Psoas muscle (tissue), 8 donors: ENCODE measurements around the gene CYP1A1. TPM values are rescaled to one million over a fixed set of nuclear protein-coding genes. Genes with fewer than 3 reads are reported as not detected.

Experiments used
- ATAC-seq, 4 donors: fragments of 200-7000 bp; cut with Tn5 transposase; one replicate each; pipeline ENCODE4 v1.9.1; 2020; ENCODE audit warnings: moderate library complexity in 3 of 4, mild to moderate bottlenecking in 2 of 4
- DNase-seq, 2 donors: peaks; one replicate each; pipeline ENCODE4 v3.0.0-alpha.2; 2020
- H3K27ac ChIP-seq: fragments of 200-600 bp; one replicate; pipeline ENCODE4 v1.8.0; 2022
- H3K27me3 ChIP-seq, 3 donors: fragments of 200-600 bp in 1 of 3; one replicate each; pipeline versions ENCODE4 v1.6.1 to v1.8.0; 2013 to 2022; ENCODE audit warnings: low read length in 2 of 3, mild to moderate bottlenecking in 2 of 3, moderate library complexity in 1 of 3; ENCODE audit not compliant: insufficient read depth in 3 of 3
- H3K36me3 ChIP-seq, 2 donors: fragments of 200-600 bp in 1 of 2; one replicate each; pipeline versions ENCODE4 v1.6.1 to v1.8.0; 2013 to 2022; ENCODE audit warnings: low read depth in 1 of 2, mild to moderate bottlenecking in 1 of 2, moderate library complexity in 1 of 2; ENCODE audit not compliant: insufficient read depth in 1 of 2
- H3K4me1 ChIP-seq: fragments of 200-600 bp; one replicate; pipeline ENCODE4 v1.8.0; 2022
- H3K4me3 ChIP-seq: fragments of 200-600 bp; one replicate; pipeline ENCODE4 v1.8.0; 2022; ENCODE audit warnings: mild to moderate bottlenecking
- H3K9me3 ChIP-seq: fragments of 200-600 bp; one replicate; pipeline ENCODE4 v1.8.0; 2022
- CTCF ChIP-seq: fragments of 200-600 bp; IDR thresholded peaks from one replicate; pipeline ENCODE4 v1.8.0; 2022; ENCODE audit warnings: antibody characterized with exemption
- WGBS, 3 donors: extraction: QIAGEN DNeasy Blood & Tissue Kit; methylation state at CpG; one replicate each; pipeline versions ENCODE4 v1.1.6 to v1.1.7; 2013; 5-methylcytosine and 5-hydroxymethylcytosine counted together
- intact Hi-C, 2 donors: fragments of 100-400 bp; cut with DNase I; formaldehyde crosslinking; loops; one replicate each; pipeline versions ENCODE4 v1.11.0 to v1.14.2; 2022
- long read RNA-seq, 2 donors: library from polyadenylated mRNA; unstranded; transcript quantifications; one replicate each; pipeline ENCODE4 v2.0.0, GENCODE V29; 2021
- polyA plus RNA-seq, 3 donors: library from polyadenylated mRNA; stranded (reverse); fragments of 200-250 nt; gene quantifications; one replicate each; pipeline ENCODE4 v1.2.3, GENCODE V29; 2013
- total RNA-seq, 4 donors: library from RNA; stranded (reverse); fragmentation: NEBNext Ultra II Directional in 2 of 4; extraction: Animal tissue kit (Norgen Biotek cat#: 25700) in 2 of 4; gene quantifications; one replicate each; pipeline versions ENCODE4 v1.2.1 to v1.2.4, GENCODE V29; 2021 to 2023
- donor health status: healthy with polysubstance abuse.
- donor health status: DM: no; HTN: no; CAD: no; lungs with moderate emphysema.
- donor health status: Bipolar disorder and iron deficiency.
- donor health status: healthy.
- donor health status: DM: yes; HTN: yes; CAD: no.
- donor health status: DM: no; HTN: no; CAD: no.
- donor health status: DM: no; HTN: no; CAD: no.
- donor health status: DM: yes; HTN: yes; CAD: no.

The CYP1A1 gene
- 1 to 10 TPM in 1 of 4 donors, under 1 TPM in 1, not detected in 2; 0.11 to 2.4 TPM for total RNA-seq
- polyA plus RNA-seq, result 1 to 10 TPM in 1 of 3 donors, under 1 TPM in 2; 0.14 to 3.0 (median 0.61) TPM
- long read RNA-seq, donor 1, result 0 reads
- long read RNA-seq, donor 2, result 0 reads

GRCh38 chr15:74725225-74725774 lies at the start of gene CYP1A1:
CYP1A1 (minus strand) TSS chr15:74725528; CDS start chr15:74723097, 2,431 bp downstream.
- intact Hi-C loops, result no loop called here
- DNase-seq, result no peak
- no peaks in the 10 kb centered on the region for H3K9me3 ChIP-seq
- ATAC-seq, result peak in 3 of 4 donors; percentile 37 to 63 (median 42)
- no peak for TF ChIP-seq CTCF
- H3K27ac ChIP-seq, result peak within 1 kb of the TSS; percentile 23
- H3K4me3 ChIP-seq, result peak within 1 kb of the TSS; percentile 80
- H3K27me3 ChIP-seq, result no peaks in the 10 kb centered on the region
- WGBS, 3 donors, result 3 to 8% (median 7%) methylated on average over 5 to 10 of the region's 10 CpGs
- peaks cover 17% of the 10 kb centered on the region for H3K4me1 ChIP-seq
- no peaks in the 10 kb centered on the region for H3K36me3 ChIP-seq

GRCh38 chr15:74773731-74774252 lies 48.5 kb upstream of the CYP1A1 start:
- ATAC-seq, result no peak
- H3K36me3 ChIP-seq, result no peaks in the 10 kb centered on the region
- WGBS, 3 donors, result 73 to 75% (median 75%) methylated on average over 5 of the region's 5 CpGs
- no peak for DNase-seq
- H3K4me1 ChIP-seq, result no peaks in the 10 kb centered on the region
- H3K9me3 ChIP-seq, result no peaks in the 10 kb centered on the region
- H3K27ac ChIP-seq, result no peak overlapping the region
- TF ChIP-seq CTCF, result no peak
- intact Hi-C loops, result loop anchor here in 1 of 2 donors (5.0 kb wide), 1 partner anchor 179 kb away; no protein-coding TSS in a partner anchor
- no peak overlapping the region for H3K4me3 ChIP-seq
- H3K27me3 ChIP-seq, result no peaks in the 10 kb centered on the region

- intact Hi-C loops, result loop anchor here in 1 of 2 donors (5.0 kb wide), 1 partner anchor 179 kb away; no protein-coding TSS in a partner anchor
- no peak for TF ChIP-seq CTCF
Observed at GRCh38 chr15:74773329-74773728, 48.0 kb upstream of the CYP1A1 start.

GRCh38 chr15:74770211-74770903 lies 45.0 kb upstream of the CYP1A1 start:
- H3K4me1 ChIP-seq, result no peaks in the 10 kb centered on the region
- no peak overlapping the region for H3K27ac ChIP-seq
- intact Hi-C loops, result loop anchor here (2.0 to 5.0 kb wide), 2 partner anchors 178 to 182 kb away; no protein-coding TSS in a partner anchor
- 32 to 54% (median 34%) methylated on average over 4 of the region's 4 CpGs for WGBS, 3 donors
- no peaks in the 10 kb centered on the region for H3K27me3 ChIP-seq
- TF ChIP-seq CTCF, result no peak
- no peak for ATAC-seq
- H3K4me3 ChIP-seq, result no peak overlapping the region
- DNase-seq, result no peak
- no peaks in the 10 kb centered on the region for H3K9me3 ChIP-seq
- H3K36me3 ChIP-seq, result no peaks in the 10 kb centered on the region

More at GRCh38 chr15:74773329-74773728, 48.0 kb upstream of the CYP1A1 start:
- Histone ChIP-seq H3K36me3 (no peaks in the 10 kb centered on the region), H3K27ac (no peak overlapping the region), H3K9me3 (no peaks in the 10 kb centered on the region), H3K27me3 (no peaks in the 10 kb centered on the region), H3K4me1 (no peaks in the 10 kb centered on the region), H3K4me3 (no peak overlapping the region)
- DNase-seq (no peak), ATAC-seq (no peak)
- 85 to 87% (median 85%) methylated on average over 5 of the region's 5 CpGs for WGBS, 3 donors
